Urothelium cell line (cell line): ENCODE measurements around the gene HS6ST3.

Experiments
- DNase-seq: peaks from one replicate; pipeline ENCODE4 v3.0.0; 2011; ENCODE audit warnings: low spot score, mixed read lengths
- FAIRE-seq: peaks from 2 replicates; lab custom pipeline; 2011; peaks lifted over from hg19 to GRCh38; lab: Jason Lieb, UNC

HS6ST3 gene

DNA sequence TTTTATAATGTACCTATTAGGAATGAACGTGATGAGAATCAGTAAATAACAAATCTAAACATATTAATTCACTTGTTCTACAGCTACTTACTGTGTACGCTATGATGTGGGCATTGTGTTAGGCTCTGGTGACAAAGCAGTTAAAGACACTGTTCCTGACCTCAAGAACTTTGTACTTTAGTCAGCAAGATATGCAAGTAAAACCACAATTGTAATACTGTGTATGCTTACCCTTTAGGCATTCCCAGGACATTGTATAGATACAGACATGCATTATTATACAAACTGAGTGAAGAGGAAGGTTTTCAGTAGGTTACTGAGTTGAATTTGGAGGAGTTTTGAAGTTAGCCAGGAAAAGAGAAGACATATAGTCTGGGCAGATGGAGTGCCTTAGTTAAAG lies 435.8 kb downstream of the HS6ST3 start:
- FAIRE-seq = no peak
- no peak for DNase-seq

DNA sequence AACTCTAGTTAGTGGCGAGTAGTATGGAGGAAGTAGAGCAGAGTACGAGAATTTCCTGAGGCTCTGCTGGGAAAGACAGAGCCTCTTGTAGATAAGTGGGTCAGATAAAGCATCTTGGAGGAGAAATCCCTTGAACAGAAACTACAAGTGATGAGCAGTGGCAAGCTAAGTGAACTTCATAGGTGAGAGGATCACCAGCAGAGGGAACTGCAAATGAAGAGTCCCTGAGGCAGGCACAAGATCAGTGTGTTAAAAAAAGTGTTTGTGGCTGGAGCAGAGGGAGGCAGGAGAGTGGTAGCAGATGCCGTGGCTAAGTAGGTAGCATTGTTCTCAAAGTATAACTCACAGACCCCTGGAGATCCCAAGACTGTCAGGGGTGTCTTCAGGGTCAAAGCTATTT lies 437.6 kb downstream of the HS6ST3 start:
- no peak for DNase-seq
- FAIRE-seq = no peak

DNA sequence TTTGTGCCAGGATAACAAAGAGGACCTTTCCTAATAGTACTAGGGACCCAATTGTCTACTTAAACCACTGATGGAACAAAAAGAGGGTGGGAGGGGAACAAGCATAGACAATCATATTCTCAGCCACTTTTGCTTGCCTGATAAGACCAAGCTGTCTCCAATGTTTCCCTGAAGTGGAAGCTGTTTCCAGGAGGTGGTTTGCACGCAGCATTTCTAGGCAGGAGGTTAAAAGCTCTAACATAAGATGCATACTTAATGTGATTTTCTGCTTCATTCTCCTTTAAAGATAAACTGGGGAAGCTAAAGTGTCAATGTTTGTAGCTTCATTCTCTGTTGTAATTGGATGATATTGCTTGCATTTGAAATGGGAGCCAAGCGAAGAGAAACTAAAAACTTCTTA lies 442.9 kb downstream of the HS6ST3 start:
- FAIRE-seq = no peak
- DNase-seq = no peak

DNA sequence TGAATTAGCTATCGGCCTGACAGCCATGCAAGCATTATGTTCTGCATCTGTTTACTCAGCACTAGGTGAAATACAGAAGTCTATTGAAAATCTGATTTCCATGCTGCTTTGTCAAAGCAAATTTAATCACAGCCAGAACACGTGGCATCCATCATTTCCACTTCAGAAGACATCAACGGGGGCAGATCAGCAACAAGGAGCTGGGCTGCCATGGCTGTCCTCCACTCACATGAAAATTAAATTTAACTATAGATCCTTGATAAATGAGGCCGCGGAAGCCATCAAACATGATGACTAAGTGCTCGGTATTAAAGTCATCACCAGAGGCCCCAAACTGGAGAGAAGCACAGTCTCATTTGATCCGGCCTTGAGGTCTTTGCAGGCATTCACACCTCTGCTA lies 443.5 kb downstream of the HS6ST3 start:
- FAIRE-seq = no peak
- DNase-seq = no peak

DNA sequence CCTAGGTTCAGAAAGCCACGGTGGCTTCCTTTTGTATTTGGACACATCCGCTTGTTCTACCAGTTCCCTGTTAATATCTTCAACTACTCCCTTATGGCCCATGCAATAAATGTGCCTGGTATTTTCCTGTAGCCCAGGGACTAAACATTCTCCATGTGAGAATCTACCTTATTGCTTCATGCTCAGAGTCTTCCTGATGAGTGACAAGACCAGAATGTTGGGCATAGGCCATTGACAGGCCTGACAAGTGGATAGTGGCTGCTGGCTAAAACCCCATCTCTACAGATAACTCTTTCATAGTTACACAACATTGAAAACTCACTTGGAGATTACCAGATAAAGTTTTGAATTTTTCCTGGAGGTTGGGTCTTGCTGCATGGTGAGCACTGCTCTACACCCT lies 449.9 kb downstream of the HS6ST3 start:
- DNase-seq = no peak
- no peak for FAIRE-seq

DNA sequence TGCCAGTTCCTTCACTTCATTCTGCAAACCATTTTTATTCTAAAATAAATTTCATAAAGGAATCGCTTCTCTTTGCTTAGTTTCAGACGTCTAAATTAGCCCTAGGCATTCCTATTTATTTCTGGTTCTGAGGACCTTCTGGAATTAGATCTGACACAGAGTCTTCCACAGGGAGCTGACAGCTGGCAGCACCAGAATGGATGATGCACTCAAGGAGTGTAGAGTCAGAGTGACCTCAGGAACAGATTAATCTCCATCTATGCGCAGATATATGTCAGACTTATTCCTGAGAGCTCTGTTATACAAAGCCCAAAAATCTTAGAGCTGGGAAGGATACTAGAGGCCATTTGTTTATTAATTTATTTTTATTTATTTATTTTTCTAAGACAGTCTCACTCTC lies 450.8 kb downstream of the HS6ST3 start:
- DNase-seq (no peak), FAIRE-seq (no peak)

DNA sequence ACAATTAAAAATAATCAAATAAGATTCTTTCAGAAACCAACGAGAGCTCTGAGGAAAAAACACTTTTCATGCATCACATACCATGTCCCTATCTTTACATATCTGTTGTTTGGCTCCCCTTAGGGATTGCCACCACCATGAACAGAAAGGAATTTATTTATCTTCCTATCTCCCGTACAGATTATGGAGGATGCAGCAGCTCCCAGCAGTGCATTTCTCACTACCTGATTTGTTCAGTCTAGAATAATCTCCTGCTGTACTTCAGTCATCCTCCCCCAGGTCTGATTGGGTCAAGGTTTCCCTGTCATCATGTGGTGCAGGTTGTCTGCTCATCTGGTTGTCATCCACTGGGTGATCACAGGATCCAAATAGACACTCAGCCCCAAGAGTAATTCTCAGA lies 453.1 kb downstream of the HS6ST3 start:
- no peak for FAIRE-seq

DNA sequence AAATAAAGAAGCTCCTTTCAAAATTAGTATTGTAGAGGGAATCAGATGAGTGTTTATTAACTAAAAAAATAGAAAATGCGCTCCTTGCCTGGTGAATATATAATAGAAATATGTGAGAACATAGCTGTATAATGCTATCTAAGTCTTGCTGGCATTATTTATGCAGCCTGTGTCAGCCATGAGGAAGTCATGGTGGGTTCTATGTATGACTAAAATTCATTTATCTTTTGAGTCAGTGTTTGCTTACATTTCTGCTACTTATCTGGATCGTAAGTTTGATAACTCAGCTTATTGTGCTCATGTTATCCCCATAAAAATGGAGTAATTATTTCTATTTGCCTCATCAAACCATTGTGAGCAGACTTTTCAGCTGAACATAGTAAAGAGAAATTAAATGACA lies 455.1 kb downstream of the HS6ST3 start:
- DNase-seq = no peak
- FAIRE-seq = no peak

More for the DNA sequence above, 453.1 kb downstream of the HS6ST3 start:
- DNase-seq = no peak

DNA sequence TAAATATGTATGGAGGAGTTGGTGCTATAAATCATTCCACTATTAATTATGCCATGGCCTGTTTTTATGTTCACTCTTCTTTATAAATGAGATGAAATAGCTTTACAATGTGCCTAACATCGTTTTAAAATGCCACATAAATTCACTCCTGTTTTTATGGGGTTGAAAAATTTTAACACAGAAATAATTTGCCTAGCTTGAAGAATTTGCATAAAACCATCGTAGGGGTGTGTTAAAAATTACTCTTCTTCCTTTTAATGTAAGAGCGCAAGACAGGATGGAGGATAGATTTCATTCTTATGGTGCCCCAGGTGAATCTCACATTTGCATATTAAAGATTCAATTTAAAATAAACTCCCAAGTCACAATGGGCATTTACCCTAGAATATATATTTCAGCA lies 456.6 kb downstream of the HS6ST3 start:
- DNase-seq = no peak
- FAIRE-seq = no peak

DNA sequence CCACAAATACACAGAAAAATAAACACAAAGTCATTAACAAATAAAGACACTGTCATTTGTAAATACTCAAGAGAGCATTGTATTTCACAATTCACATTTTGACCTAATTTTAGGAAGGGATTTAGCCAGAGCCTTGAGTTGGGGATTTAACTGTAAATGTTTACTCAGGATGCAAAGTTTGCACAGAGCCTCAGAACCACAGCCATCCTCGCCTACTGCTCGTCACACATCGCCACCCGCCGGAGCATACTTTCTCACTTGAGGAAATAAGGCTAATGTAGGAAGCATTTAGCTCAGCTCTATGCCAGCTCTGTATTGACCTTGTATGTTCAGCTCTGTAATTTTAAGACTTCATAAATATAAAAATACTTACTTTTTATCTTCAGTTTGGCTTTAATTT lies 461.6 kb downstream of the HS6ST3 start:
- FAIRE-seq (no peak), DNase-seq (no peak)

DNA sequence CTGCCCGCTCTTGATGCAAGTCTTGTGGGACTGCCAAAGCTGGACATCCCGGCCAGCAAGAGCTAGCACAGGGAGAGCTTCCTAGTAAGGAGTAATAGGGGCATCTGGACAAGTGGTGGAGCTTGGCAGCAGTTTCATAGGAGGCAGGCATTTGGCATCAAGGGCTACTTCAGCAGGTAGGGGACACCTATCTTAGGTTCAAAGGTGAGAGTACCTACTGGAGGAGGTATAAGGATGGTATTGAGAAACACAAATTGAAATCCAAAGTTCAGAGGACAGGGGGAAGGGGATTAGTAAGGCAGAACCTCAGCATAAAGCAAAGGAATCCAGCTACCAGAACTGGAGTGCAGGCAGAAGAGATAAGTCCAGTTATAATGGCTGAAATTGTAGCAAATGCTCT lies 462.7 kb downstream of the HS6ST3 start:
- no peak for FAIRE-seq

DNA sequence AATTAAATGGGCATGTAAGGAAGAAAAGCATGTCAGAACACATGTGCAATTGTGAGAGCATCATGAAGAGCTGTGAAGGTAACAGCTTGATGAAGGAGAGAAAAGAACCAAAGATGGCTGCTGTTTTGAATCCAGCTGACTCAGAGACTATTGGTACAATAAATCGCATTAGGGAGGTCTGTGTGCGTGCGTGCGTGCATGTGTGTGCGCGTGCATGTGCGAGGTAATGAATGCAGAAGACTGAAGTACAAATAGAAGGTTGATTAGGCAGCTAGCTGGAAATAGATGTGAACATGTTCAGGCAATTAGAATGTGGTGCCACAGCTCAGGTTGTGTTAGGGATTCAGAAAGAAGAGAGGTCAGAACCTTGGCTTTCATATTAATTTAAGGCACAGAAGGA lies 463.9 kb downstream of the HS6ST3 start:
- no peak for FAIRE-seq
- DNase-seq = no peak

More for the DNA sequence above, 462.7 kb downstream of the HS6ST3 start:
- DNase-seq = no peak

DNA sequence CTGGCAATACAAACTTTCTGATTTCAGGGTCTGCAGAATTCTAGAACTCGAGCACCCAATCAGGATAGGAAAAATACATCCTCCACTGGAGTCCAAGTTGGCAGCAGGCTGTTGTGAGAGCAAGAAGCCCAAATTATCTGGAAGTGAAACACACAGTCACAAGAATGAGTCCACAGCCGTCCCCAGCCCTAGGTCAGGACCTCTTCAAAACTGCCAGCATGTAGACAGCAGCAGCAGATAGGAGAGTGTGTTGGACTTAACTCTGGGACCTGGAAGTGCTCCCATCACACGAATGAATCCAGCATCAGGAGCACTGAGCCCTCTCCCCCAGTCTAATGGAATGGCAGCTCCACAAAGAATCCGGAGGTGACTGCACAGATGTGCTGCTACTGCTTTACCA lies 483.7 kb downstream of the HS6ST3 start:
- FAIRE-seq (no peak), DNase-seq (no peak)

DNA sequence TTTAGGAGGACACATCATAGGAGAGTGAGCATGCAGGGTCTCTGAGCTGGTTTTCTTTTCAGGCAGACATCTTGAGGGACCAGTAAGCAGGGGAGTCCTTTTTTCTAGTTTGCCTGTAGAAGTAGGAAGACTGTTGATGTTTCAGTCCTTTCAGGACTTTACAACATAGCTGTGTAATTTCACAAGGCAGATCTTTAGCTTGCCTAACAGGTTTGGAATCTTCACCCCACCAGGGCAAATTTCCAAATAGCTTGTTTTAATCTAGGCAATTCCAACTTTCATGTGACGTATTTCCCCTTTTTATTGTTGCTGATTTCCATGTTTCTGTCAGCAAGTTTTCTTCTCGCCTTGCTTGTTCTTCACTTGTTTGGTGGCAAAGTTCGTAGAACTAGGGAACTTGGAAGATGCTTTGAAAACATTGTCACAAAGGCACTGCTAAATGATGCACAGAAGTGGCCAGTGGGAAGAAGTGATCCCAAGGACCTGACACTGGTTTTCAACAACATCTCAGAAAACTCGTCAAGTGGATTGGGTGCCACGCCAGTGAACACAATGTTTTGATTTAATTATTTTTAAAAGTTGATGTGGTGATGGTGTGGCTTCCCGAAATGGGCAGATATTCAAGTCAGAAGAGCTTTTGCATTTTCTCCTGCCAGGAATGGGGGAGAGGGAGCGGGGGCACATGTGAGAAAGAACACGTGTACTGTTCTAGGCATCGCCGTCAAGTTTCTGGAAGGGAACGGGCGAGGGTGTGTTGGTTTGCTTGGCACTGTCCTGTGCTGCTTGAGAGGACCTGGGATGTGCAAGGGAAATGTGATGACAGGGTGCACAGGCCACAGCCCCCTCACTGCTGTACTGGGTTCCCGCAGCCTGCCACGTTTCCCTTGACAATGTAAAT lies 485.8 kb downstream of the HS6ST3 start:
- no peak for FAIRE-seq
- no peak for DNase-seq

DNA sequence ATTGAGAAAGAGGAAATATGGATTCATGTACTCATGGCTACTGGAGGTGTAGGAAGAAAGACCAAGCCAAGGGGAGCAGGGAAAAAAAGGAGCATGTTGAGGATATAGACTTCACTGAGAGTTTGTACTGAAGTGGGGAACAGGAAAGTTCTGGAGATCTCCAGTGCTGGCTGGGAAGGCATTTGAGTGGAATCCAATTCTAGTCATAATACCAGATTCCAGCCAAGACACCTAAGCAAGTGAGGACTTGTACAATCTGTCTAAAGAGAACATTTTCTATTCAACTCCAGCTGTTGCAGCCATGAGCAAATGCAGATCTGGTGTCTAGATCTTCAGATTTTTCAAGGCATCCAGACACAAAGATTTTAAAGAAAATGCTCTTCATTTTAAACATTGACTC lies 491.8 kb downstream of the HS6ST3 start:
- DNase-seq = no peak
- FAIRE-seq = no peak

DNA sequence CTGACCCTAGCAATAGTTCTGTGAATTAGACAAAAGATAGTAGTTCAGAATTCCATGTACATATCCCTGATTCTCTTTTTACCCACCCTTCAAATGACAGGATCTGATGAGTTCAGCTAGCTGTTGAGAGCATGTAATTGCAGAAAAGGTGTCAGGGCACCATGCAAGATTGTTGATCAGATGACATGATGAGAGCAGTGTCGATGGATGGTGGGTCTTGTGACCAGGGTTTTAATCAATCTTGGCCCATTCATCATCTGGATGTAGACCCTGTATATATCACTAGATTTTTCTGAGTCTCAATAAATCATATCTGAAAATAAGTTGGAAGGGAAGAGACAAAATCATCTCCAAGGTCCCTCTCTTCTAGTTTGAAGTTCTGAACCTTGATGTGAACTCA lies 525.3 kb downstream of the HS6ST3 start:
- FAIRE-seq (no peak), DNase-seq (no peak)

DNA sequence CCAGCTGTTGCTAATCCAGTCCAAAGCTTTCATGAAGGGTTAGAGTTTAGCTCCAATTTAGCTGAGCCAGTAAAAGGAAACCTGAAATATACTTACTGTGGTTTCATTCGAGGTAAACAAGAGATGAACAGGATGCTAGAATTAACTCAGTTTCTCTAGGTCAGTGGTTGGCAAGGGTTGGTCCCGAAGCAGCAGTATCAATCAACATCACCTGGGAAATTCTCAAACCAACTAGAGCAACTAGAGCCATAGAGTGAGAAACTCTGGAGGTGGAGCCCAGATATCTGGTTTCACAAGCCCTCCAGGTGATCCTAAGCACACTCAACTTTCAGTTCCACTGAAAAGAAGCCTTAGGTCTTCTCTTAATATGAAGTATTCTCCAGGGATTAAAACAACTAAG lies 527.6 kb downstream of the HS6ST3 start:
- DNase-seq = no peak
- no peak for FAIRE-seq

DNA sequence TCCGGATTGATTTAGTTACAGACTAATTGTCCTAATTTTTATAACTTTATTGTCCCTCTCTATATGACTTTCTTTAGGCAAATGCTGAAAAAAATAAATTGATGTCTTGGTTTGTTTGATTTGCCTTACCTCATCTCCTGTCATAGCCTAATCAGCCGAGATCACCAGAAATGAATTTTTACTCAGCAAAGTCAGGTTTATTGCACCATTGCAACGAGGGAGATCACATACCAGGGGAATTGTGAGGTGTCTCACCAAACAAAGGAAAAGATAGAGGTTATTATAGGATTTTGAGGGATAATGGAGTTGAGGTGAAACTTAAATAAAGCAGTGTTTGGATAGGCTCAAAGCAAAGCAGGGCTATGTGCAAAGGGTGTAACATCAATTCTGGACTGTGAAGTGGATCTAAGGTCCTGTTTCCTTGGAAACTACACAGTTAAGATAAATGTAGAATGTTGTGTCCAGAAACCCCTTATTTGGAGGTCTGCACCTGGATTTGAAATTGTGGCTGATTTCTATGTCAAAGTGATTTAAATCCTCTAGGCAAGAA lies 531.8 kb downstream of the HS6ST3 start:
- no peak for FAIRE-seq
- DNase-seq = no peak

DNA sequence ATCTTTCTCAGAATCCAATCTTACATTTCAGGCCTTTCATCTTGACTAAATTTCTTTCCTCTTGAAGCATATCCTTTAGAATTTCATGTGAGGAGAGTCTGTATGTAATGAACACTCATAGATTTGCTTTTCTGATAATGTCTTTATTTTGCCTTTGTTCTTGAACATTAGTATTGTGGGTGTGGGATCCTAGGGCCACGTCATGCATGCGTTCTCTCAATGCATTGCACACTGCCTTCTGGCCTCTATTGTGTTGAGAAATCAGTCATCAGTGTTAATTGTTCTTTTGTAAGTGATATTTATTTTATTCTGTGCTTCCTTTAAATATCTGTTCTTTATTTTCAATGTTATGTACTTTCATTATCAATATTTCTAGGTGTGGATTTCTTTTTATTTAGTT lies 539.4 kb downstream of the HS6ST3 start:
- DNase-seq = no peak
- FAIRE-seq = no peak

DNA sequence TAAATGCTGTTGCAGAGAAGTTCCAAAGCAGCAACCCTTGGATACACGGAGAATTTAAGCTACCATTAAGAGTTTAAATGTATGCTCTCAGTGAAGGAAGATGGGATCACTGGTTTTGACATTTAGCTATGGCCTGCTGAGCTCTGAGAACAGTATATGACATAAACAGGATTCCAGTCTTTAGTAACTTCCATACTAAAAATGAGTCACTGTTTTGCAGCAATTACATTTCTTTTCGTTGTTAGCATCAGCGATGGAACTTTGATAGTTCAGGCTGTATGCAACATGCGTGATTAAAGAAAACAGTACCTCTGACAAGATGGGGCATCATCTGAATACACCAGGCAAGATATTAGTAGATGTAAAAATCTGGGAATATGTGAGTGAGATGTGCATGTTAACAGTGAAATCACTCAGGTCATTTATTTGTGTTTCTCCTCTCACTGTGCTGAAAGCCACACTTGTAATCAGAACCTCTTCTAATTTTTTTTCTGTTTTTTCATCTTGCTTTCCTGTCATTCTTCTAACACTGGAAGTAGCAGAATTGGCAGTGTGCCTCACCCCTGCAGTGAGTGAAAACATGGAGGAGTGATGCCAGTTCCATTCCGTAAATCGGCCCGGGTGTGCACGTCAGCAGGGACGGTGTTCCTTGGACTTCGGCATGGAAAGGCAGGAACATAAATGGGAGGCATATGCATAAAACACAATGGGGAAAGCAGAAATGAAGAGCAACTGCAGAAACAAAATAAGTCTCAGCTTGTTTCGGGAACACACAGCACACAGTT lies 542.8 kb downstream of the HS6ST3 start:
- no peak for FAIRE-seq
- DNase-seq = no peak

DNA sequence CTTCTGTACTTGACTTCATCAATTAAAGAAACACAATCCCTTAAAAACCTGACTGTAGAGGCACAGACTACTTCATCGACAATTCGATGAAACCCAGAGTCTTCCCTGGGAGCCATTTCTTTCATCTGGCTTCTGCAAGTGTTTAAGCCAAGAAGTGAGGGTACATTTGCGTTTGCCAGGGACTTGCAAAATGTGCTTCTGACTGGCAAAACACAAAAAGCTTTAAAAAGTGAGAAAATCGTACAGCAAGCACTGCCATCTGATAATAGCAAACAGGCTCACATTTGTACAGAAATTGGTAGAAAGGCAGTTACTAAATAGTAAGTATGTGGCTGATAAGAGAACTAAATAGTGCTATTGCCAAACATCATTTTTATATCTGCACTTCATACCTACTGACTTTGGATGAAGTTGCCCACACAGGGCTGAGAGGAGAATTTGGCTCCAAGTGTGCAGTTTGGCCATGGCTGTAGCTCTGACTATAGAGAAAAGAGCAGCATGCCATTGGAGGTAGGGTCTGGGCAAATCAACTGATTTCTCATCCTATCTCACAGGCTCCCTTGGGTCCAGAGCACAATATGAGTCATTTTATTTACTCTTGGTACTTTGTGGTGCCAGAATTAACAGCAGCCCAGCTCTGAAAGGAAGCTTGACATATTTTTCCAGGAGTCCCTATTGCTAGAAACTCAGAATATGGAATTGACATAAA lies 546.2 kb downstream of the HS6ST3 start:
- DNase-seq (no peak), FAIRE-seq (no peak)
